Vagina (tissue), 2 donors: ENCODE measurements around the gene TPPP.
"Not testable (repeated sequence)": the region's sequence is repeated elsewhere in the genome, so short reads cannot be mapped to it uniquely, and the experiment has no call there.

Experiments
- POLR2A ChIP-seq, 2 donors: fragments of 450-650 bp; IDR thresholded peaks; one replicate each; pipeline ENCODE4 v1.6.1; 2017; ENCODE audit warnings: antibody characterized with exemption in 2 of 2, mild to moderate bottlenecking in 2 of 2, moderate library complexity in 2 of 2
- POLR2AphosphoS5 ChIP-seq, 2 donors: sonication (generic); formaldehyde crosslinking; IDR thresholded peaks; one replicate each; pipeline ENCODE4 v1.9.0; 2017; ENCODE audit warnings: antibody characterized with exemption in 2 of 2, mild to moderate bottlenecking in 2 of 2, low read depth in 1 of 2; ENCODE audit not compliant: insufficient read depth in 1 of 2
- TF ChIP-seq, protein P1 (sequence below), 3 experiments: fragments of 450-650 bp in 2 of 3; fragments of 200-600 bp in 1 of 3; sonication (generic) in 1 of 3; IDR thresholded peaks; one replicate each; pipeline ENCODE4 v1.5.1; 2017 to 2019; ENCODE audit warnings: antibody characterized with exemption in 3 of 3, mild to moderate bottlenecking in 2 of 3, moderate library complexity in 2 of 3

DNA sequence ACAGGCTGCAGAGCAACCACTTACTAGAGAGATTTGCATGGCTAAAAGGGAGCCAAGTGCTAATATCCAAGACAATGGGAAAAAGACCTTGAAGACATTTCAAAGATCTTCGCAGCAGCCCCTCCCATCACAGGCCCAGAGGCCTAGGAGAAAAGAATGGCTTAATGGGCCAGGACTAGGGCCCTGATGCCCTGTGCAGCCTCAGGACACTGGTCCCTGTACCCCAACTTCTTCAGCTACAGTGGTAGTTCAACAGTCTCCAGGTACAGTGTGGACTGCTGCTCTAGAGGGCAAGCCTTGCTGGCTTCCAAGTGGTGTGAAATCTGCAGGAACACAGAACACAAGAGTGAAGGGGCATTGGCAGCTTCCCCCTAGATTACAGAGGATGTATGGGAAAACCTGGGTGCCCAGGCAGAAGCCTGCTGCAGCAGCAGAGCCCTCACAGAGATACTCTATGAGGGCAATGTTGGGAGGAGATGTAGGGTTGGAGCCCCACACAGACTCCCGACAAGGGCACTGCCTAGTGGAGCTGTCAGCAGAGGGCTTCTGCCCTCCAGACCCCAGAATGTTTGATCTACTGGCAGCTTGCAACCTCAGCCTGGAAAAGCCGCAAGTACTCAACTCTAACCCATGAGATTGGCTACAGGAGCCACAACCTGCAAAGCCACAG is 15.8 kb upstream of the TPPP start:
- TF ChIP-seq, protein P1, sequence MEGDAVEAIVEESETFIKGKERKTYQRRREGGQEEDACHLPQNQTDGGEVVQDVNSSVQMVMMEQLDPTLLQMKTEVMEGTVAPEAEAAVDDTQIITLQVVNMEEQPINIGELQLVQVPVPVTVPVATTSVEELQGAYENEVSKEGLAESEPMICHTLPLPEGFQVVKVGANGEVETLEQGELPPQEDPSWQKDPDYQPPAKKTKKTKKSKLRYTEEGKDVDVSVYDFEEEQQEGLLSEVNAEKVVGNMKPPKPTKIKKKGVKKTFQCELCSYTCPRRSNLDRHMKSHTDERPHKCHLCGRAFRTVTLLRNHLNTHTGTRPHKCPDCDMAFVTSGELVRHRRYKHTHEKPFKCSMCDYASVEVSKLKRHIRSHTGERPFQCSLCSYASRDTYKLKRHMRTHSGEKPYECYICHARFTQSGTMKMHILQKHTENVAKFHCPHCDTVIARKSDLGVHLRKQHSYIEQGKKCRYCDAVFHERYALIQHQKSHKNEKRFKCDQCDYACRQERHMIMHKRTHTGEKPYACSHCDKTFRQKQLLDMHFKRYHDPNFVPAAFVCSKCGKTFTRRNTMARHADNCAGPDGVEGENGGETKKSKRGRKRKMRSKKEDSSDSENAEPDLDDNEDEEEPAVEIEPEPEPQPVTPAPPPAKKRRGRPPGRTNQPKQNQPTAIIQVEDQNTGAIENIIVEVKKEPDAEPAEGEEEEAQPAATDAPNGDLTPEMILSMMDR (IDR thresholded peaks at IDR 0.05) = not testable (repeated sequence)
- not testable (repeated sequence) for TF ChIP-seq POLR2A (IDR thresholded peaks at IDR 0.05); POLR2AphosphoS5 (IDR thresholded peaks at IDR 0.05; ENCODE audit: insufficient read depth in 1 of 2, low read depth in 1 of 2)
